ENCODE measurements around the gene SCEL.

- peak; percentile 74 to 92; a peak in 3 of 4 replicates for TF ChIP-seq REST (IDR thresholded peaks at IDR 0.05; ENCODE audit: insufficient read depth in 1 of 2, low read depth in 2 of 2, low read length in 2 of 2)
- TF ChIP-seq TAF1 (IDR thresholded peaks at IDR 0.05; ENCODE audit: borderline replicate concordance, insufficient read depth, low read length) = no peak
These were observed 27.6 kb downstream of the SCEL start for GRCh38 chr13:77563111-77563510.

Data from PFSK-1 (cell line).